GM18520 (cell line): ENCODE results near the gene CCK.

Experiments used
- ATAC-seq: cut with Tn5 transposase; IDR thresholded peaks from one replicate; pipeline ENCODE4 v1.9.1; 2021; ENCODE audit not compliant: unreplicated experiment

The CCK gene

GRCh38 chr3:42269647-42270046, 3.7 kb upstream of the CCK start:
- no peak for ATAC-seq

GRCh38 chr3:42267878-42268277, 1.9 kb upstream of the CCK start:
- no peak for ATAC-seq

- no peak for ATAC-seq
Measured at GRCh38 chr3:42265059-42265991, 660 bp downstream of the CCK start.

GRCh38 chr3:42264399-42265058, 1.5 kb downstream of the CCK start:
- no peak for ATAC-seq

GRCh38 chr3:42263354-42264346, 2.3 kb downstream of the CCK start:
- no peak for ATAC-seq

- no peak for ATAC-seq
Measured at GRCh38 chr3:42262525-42262924, 3.5 kb downstream of the CCK start.

GRCh38 chr3:42257007-42257406, 9.0 kb downstream of the CCK start:
- ATAC-seq: no peak

- ATAC-seq: no peak
Measured at GRCh38 chr3:42256135-42256819, 9.7 kb downstream of the CCK start.

- ATAC-seq: no peak
Measured at GRCh38 chr3:42254566-42254965, 11.4 kb downstream of the CCK start.

GRCh38 chr3:42250761-42251160, 15.2 kb downstream of the CCK start:
- ATAC-seq: no peak

- no peak for ATAC-seq
Measured at GRCh38 chr3:42247576-42248027, 18.4 kb downstream of the CCK start.

- no peak for ATAC-seq
Measured at GRCh38 chr3:42246091-42246490, 19.9 kb downstream of the CCK start.

- no peak for ATAC-seq
Measured at GRCh38 chr3:42236611-42237010, 29.4 kb downstream of the CCK start.

- ATAC-seq: no peak
Measured at GRCh38 chr3:42235532-42235931, 30.5 kb downstream of the CCK start.

- no peak for ATAC-seq
Measured at GRCh38 chr3:42230860-42231259, 35.1 kb downstream of the CCK start.

GRCh38 chr3:42229942-42230688, 35.9 kb downstream of the CCK start:
- ATAC-seq: no peak

- ATAC-seq: no peak
Measured at GRCh38 chr3:42229266-42229941, 36.6 kb downstream of the CCK start.

- ATAC-seq: no peak
Measured at GRCh38 chr3:42228796-42229195, 37.2 kb downstream of the CCK start.
